ENCODE measurements around the gene GAK.

DNA sequence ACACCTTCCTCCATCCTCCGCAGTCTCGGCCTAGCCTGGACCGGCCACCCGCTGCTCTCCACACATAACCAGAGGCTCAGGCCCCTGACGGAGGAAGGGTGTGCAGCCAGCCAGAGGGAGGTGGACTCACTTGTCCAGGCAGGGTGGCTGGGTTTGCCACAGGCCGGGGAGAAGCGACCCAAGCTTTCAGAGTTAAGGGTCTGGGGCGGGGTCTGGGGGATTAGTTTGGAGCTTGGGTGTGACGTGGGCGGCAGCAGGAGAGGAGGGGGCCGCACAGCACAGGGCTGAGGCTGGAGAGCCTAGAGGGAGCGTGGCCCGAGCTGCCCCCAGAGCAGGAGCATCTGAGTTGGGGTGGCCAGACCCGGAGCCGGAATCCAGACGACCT is 83.8 kb downstream of the GAK start:
- TF ChIP-seq CTCF (IDR thresholded peaks at IDR 0.05; ENCODE audit: low read depth, low read length, missing input control) (no peak), REST (IDR thresholded peaks at IDR 0.05) (no peak), RAD21 (IDR thresholded peaks at IDR 0.05) (no peak)
